K562 (cell line): ENCODE results near the gene PRKAR1B. TPM values are rescaled to one million over a fixed set of nuclear protein-coding genes. Genes with fewer than 3 reads are reported as not detected.

Experiments used
- ATAC-seq: fragments of 200-7000 bp; cut with Tn5 transposase; 3 replicates; pipeline ENCODE4 v1.9.1; 2020; ENCODE audit warnings: moderate library complexity
- BruUV-seq: library from RNA; stranded (reverse); fragments of 400-500 nt; replicated peaks from 2 replicates; lab custom pipeline; 2021; lab: Mats Ljungman, UMichigan
- CTCF ChIA-PET: fragments of 300-600 bp; formaldehyde crosslinking; extraction: SDS; loops from one replicate; lab custom pipeline; 2021; ENCODE audit warnings: low intra/inter-chr PET ratio; lab: Yijun Ruan, JAX
- POLR2A ChIA-PET: fragments of 300-600, 350-650 bp; sonication (Branson Sonifier 250); formaldehyde crosslinking; extraction: SDS; loops from one replicate; lab custom pipeline; 2021; ENCODE audit warnings: antibody characterized with exemption, inconsistent platforms; lab: Yijun Ruan, JAX
- DNase-seq, 4 experiments: peaks; one replicate each; pipeline versions ENCODE4 v3.0.0 to v3.0.0-alpha.2; 2011 to 2018; ENCODE audit warnings: low spot score in 3 of 4, mixed read lengths in 3 of 4; ENCODE audit errors: extremely low read depth in 1 of 4
- FAIRE-seq: peaks from 2 replicates; lab custom pipeline; 2011; peaks lifted over from hg19 to GRCh38; lab: Jason Lieb, UNC
- H2AFZ ChIP-seq: 2 replicates; pipeline ENCODE4 v1.6.0; 2011; ENCODE audit warnings: low read depth, low read length, control low read depth, inconsistent platforms
- H3K27ac ChIP-seq: fragments of 200-600 bp; 3 replicates; pipeline ENCODE4 v1.8.0; 2011; ENCODE audit warnings: low read depth, mild to moderate bottlenecking, control low read depth, inconsistent platforms, low read length, moderate library complexity, mixed read lengths; ENCODE audit errors: extremely low read depth
- H3K27me3 ChIP-seq, 2 experiments: fragments of 300-600 bp in 1 of 2; 2 replicates in 1 of 2; 3 replicates in 1 of 2; pipeline versions ENCODE4 v1.6.0 to v1.8.0; 2011; ENCODE audit warnings: inconsistent platforms in 2 of 2, low read length in 2 of 2, mild to moderate bottlenecking in 1 of 2, mixed read lengths in 1 of 2, moderate library complexity in 1 of 2; ENCODE audit not compliant: control insufficient read depth in 2 of 2, insufficient read depth in 2 of 2
- H3K36me3 ChIP-seq: fragments of 300-600 bp; 3 replicates; pipeline ENCODE4 v1.8.0; 2011; ENCODE audit warnings: mild to moderate bottlenecking, low read length, inconsistent platforms; ENCODE audit not compliant: control insufficient read depth, insufficient read depth
- H3K4me1 ChIP-seq, 2 experiments: fragments of 200-600 bp in 1 of 2; replicated peaks in 1 of 2; 2 replicates in 1 of 2; 3 replicates in 1 of 2; pipeline versions ENCODE4 v1.5.1 to v1.8.0; 2011; ENCODE audit warnings: inconsistent platforms in 2 of 2, low read length in 2 of 2, mild to moderate bottlenecking in 1 of 2, mixed read lengths in 1 of 2, moderate library complexity in 1 of 2; ENCODE audit not compliant: control insufficient read depth in 2 of 2, insufficient read depth in 2 of 2
- H3K4me2 ChIP-seq: 2 replicates; pipeline ENCODE4 v1.6.1; 2011; ENCODE audit warnings: low read length, control low read depth, inconsistent platforms, mixed read lengths; ENCODE audit not compliant: insufficient read depth
- H3K4me3 ChIP-seq: fragments of 200-600 bp; sonication (generic), shearing (Covaris generic); 2 replicates; pipeline ENCODE4 v1.5.1; 2016; ENCODE audit warnings: control low read depth, inconsistent platforms
- H3K79me2 ChIP-seq: fragments of 200-600 bp; 3 replicates; pipeline ENCODE4 v1.8.0; 2011; ENCODE audit warnings: low read length, inconsistent platforms; ENCODE audit not compliant: control insufficient read depth, insufficient read depth
- H3K9ac ChIP-seq, 2 experiments: 2 replicates each; pipeline versions ENCODE4 v1.6.0 to v1.6.1; 2011; ENCODE audit warnings: low read depth in 2 of 2, low read length in 2 of 2, control low read depth in 1 of 2, inconsistent platforms in 1 of 2, mild to moderate bottlenecking in 1 of 2, mixed read lengths in 1 of 2; ENCODE audit not compliant: insufficient read depth in 1 of 2
- H3K9me1 ChIP-seq: one replicate; pipeline ENCODE4 v1.6.0; 2011; ENCODE audit warnings: inconsistent platforms, mild to moderate bottlenecking, low read length, moderate library complexity; ENCODE audit not compliant: control insufficient read depth, insufficient read depth
- H3K9me3 ChIP-seq: replicated peaks from 2 replicates; pipeline ENCODE4 v1.5.1; 2011; ENCODE audit warnings: low read depth, low read length, inconsistent platforms; ENCODE audit not compliant: control insufficient read depth, insufficient read depth
- H4K20me1 ChIP-seq: replicated peaks from 2 replicates; pipeline ENCODE4 v1.6.1; 2011; ENCODE audit warnings: low read length, inconsistent platforms, mixed read lengths; ENCODE audit not compliant: control insufficient read depth, insufficient read depth
- BHLHE40 ChIP-seq: IDR thresholded peaks from 2 replicates; pipeline ENCODE4 v1.6.1; 2011; ENCODE audit warnings: low read length, improper control_type of control experiment
- CTBP1 ChIP-seq: fragments of 450-650 bp; IDR thresholded peaks from 2 replicates; pipeline ENCODE4 v1.6.1; 2016; ENCODE audit warnings: borderline replicate concordance
- HCFC1 ChIP-seq: IDR thresholded peaks from 2 replicates; pipeline ENCODE4 v1.6.1; 2012; ENCODE audit warnings: low read depth, low read length, improper control_type of control experiment
- MCM3 ChIP-seq: fragments of 450-650 bp; IDR thresholded peaks from 2 replicates; pipeline ENCODE4 v1.6.1; 2016
- NBN ChIP-seq: fragments of 450-650 bp; IDR thresholded peaks from 2 replicates; pipeline ENCODE4 v1.6.1; 2016; ENCODE audit warnings: low read depth, mild to moderate bottlenecking
- RFX5 ChIP-seq: IDR thresholded peaks from 2 replicates; pipeline ENCODE4 v1.6.1; 2011; ENCODE audit warnings: low read depth, mild to moderate bottlenecking, improper control_type of control experiment, low read length
- ZEB2 ChIP-seq: fragments of 450-650 bp; IDR thresholded peaks from 2 replicates; pipeline ENCODE4 v1.6.1; 2016
- ZNF12 ChIP-seq: sonication (generic); formaldehyde crosslinking; IDR thresholded peaks from 2 replicates; pipeline ENCODE4 v1.4.0; 2020; ENCODE audit warnings: mild to moderate bottlenecking, missing genetic modification reagents
- ZNF507 ChIP-seq: conservative IDR thresholded peaks from 2 replicates; pipeline ENCODE4 v1.6.1; 2017; ENCODE audit warnings: missing genetic modification characterization, missing compliant biosample characterization
- WGBS: fragments of 100-300 bp; shearing (Covaris generic); methylation state at CpG from one replicate; pipeline ENCODE4 v1.1.6; 2016; ENCODE audit warnings: low coverage, mixed read lengths; ENCODE audit not compliant: insufficient coverage; ENCODE audit errors: missing lambda C conversion rate; 5-methylcytosine and 5-hydroxymethylcytosine counted together
- in situ Hi-C: fragments of 300-500 bp; cut with MboI; formaldehyde crosslinking; loops from 4 replicates; pipeline ENCODE4 v1.15.0; 2018; ENCODE audit warnings: inconsistent platforms, mixed read lengths
- intact Hi-C: fragments of 100-400 bp; cut with micrococcal nuclease; formaldehyde crosslinking; loops from 2 replicates; pipeline ENCODE4 v1.14.2; 2022
- polyA plus RNA-seq, 8 experiments: library from polyadenylated mRNA; depleted of rRNA in 4 of 8; stranded (reverse) in 5 of 8; unstranded in 3 of 8; fragments of >200 nt; fragmentation: Nextera tagmentation in 2 of 8; fragmentation: Illumina TruSeq in 1 of 8; extraction: Ambion mirVana in 2 of 8; extraction: Trizol in 1 of 8; gene quantifications; 2 replicates each; pipeline versions ENCODE4 v1.2.1 to v1.2.3, GENCODE V29; 2011 to 2014; ENCODE audit warnings: inconsistent platforms in 1 of 8, missing spikeins in 1 of 8
- total RNA-seq, 7 experiments: library from RNA; depleted of rRNA in 6 of 7; stranded (reverse); fragments of >200 nt in 6 of 7; fragmentation: Illumina TruSeq in 2 of 7; extraction: Trizol in 2 of 7; gene quantifications; 2 replicates each; pipeline versions ENCODE4 v1.2.1 to v1.2.3, GENCODE V29; 2011 to 2021; ENCODE audit warnings: low replicate concordance in 1 of 7
- TF ChIP-seq, protein P1 (sequence below): sonication (generic); formaldehyde crosslinking; IDR thresholded peaks from 2 replicates; pipeline ENCODE4 v1.8.0; 2022; ENCODE audit warnings: mild to moderate bottlenecking, missing genetic modification reagents
- TF ChIP-seq, protein P2 (sequence below), 2 experiments: fragments of 450-650 bp; formaldehyde crosslinking in 1 of 2; IDR thresholded peaks; 2 replicates each; pipeline versions ENCODE4 v1.4.0 to v1.6.1; 2014 to 2020; ENCODE audit warnings: mild to moderate bottlenecking in 2 of 2, borderline replicate concordance in 1 of 2, low read depth in 1 of 2
- TF ChIP-seq, protein P3 (sequence below): fragments of 450-650 bp; conservative IDR thresholded peaks from 2 replicates; pipeline ENCODE4 v1.6.1; 2016; ENCODE audit warnings: missing genetic modification characterization, low read depth, mild to moderate bottlenecking, control low read depth, missing compliant biosample characterization

PRKAR1B gene
- total and polyA plus RNA-seq, 9 of the 15 experiments (the other 6 are each of a cell fraction or from before 2014, with no cell fraction given), result 0.99 to 30.5 (median 12.7) TPM

GRCh38 chr7:548401-548800, 178.7 kb downstream of the PRKAR1B start:
- no peak for FAIRE-seq
- ChIA-PET CTCF (no interaction called here), POLR2A (no interaction called here)
- no peak overlapping the region for H3K4me3 ChIP-seq
- ATAC-seq, result no peak
- H3K9me3 ChIP-seq, result no peaks in the 10 kb centered on the region
- H3K27me3 ChIP-seq, result no peaks in the 10 kb centered on the region
- H3K36me3 ChIP-seq, result no peaks in the 10 kb centered on the region; the same call in 2 of the 3 replicates
- H3K4me1 ChIP-seq, result peaks cover 0 to 33% of the 10 kb centered on the region in 2 experiments; a peak in 2 of 5 replicates
- BruUV-seq, result no TSS peak
- no peak overlapping the region for H3K9ac ChIP-seq
- no peak for DNase-seq
- H2AFZ ChIP-seq, result no peak overlapping the region
- intact Hi-C loops, result no loop called here
- no peaks in the 10 kb centered on the region for H4K20me1 ChIP-seq
- no peak overlapping the region for H3K27ac ChIP-seq
- H3K4me2 ChIP-seq, result no peak overlapping the region
- WGBS, result 72% methylated on average over 9 of the region's 11 CpGs
- no peaks in the 10 kb centered on the region for H3K9me1 ChIP-seq
- H3K79me2 ChIP-seq, result no peaks in the 10 kb centered on the region
- in situ Hi-C loops, result no loop called here
- TF ChIP-seq ZEB2, result no peak
- TF ChIP-seq, protein P1, sequence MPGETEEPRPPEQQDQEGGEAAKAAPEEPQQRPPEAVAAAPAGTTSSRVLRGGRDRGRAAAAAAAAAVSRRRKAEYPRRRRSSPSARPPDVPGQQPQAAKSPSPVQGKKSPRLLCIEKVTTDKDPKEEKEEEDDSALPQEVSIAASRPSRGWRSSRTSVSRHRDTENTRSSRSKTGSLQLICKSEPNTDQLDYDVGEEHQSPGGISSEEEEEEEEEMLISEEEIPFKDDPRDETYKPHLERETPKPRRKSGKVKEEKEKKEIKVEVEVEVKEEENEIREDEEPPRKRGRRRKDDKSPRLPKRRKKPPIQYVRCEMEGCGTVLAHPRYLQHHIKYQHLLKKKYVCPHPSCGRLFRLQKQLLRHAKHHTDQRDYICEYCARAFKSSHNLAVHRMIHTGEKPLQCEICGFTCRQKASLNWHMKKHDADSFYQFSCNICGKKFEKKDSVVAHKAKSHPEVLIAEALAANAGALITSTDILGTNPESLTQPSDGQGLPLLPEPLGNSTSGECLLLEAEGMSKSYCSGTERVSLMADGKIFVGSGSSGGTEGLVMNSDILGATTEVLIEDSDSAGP (CRISPR knock-in tag), result no peak
- TF ChIP-seq HCFC1, result no peak
- TF ChIP-seq ZNF12, result no peak
- TF ChIP-seq CTBP1, result no peak
- no peak for TF ChIP-seq NBN
- TF ChIP-seq ZNF507 (tag), result no peak
- TF ChIP-seq BHLHE40, result no peak
- TF ChIP-seq, protein P2, sequence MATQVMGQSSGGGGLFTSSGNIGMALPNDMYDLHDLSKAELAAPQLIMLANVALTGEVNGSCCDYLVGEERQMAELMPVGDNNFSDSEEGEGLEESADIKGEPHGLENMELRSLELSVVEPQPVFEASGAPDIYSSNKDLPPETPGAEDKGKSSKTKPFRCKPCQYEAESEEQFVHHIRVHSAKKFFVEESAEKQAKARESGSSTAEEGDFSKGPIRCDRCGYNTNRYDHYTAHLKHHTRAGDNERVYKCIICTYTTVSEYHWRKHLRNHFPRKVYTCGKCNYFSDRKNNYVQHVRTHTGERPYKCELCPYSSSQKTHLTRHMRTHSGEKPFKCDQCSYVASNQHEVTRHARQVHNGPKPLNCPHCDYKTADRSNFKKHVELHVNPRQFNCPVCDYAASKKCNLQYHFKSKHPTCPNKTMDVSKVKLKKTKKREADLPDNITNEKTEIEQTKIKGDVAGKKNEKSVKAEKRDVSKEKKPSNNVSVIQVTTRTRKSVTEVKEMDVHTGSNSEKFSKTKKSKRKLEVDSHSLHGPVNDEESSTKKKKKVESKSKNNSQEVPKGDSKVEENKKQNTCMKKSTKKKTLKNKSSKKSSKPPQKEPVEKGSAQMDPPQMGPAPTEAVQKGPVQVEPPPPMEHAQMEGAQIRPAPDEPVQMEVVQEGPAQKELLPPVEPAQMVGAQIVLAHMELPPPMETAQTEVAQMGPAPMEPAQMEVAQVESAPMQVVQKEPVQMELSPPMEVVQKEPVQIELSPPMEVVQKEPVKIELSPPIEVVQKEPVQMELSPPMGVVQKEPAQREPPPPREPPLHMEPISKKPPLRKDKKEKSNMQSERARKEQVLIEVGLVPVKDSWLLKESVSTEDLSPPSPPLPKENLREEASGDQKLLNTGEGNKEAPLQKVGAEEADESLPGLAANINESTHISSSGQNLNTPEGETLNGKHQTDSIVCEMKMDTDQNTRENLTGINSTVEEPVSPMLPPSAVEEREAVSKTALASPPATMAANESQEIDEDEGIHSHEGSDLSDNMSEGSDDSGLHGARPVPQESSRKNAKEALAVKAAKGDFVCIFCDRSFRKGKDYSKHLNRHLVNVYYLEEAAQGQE (IDR thresholded peaks at IDR 0.05; ENCODE audit: borderline replicate concordance), result no peak
- TF ChIP-seq, protein P2 (CRISPR knock-in tag; IDR thresholded peaks at IDR 0.05; ENCODE audit: low read depth), result no peak
- TF ChIP-seq RFX5, result no peak
- TF ChIP-seq MCM3, result no peak
- TF ChIP-seq, protein P3, sequence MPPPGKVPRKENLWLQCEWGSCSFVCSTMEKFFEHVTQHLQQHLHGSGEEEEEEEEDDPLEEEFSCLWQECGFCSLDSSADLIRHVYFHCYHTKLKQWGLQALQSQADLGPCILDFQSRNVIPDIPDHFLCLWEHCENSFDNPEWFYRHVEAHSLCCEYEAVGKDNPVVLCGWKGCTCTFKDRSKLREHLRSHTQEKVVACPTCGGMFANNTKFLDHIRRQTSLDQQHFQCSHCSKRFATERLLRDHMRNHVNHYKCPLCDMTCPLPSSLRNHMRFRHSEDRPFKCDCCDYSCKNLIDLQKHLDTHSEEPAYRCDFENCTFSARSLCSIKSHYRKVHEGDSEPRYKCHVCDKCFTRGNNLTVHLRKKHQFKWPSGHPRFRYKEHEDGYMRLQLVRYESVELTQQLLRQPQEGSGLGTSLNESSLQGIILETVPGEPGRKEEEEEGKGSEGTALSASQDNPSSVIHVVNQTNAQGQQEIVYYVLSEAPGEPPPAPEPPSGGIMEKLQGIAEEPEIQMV, result no peak
